HG02610 (cell line): Measurements from ENCODE around the gene WNT3A.

Source experiments
- ATAC-seq: cut with Tn5 transposase; IDR thresholded peaks from one replicate; pipeline ENCODE4 v1.9.1; 2021; ENCODE audit warnings: mild to moderate bottlenecking, moderate library complexity; ENCODE audit not compliant: unreplicated experiment

WNT3A gene

DNA sequence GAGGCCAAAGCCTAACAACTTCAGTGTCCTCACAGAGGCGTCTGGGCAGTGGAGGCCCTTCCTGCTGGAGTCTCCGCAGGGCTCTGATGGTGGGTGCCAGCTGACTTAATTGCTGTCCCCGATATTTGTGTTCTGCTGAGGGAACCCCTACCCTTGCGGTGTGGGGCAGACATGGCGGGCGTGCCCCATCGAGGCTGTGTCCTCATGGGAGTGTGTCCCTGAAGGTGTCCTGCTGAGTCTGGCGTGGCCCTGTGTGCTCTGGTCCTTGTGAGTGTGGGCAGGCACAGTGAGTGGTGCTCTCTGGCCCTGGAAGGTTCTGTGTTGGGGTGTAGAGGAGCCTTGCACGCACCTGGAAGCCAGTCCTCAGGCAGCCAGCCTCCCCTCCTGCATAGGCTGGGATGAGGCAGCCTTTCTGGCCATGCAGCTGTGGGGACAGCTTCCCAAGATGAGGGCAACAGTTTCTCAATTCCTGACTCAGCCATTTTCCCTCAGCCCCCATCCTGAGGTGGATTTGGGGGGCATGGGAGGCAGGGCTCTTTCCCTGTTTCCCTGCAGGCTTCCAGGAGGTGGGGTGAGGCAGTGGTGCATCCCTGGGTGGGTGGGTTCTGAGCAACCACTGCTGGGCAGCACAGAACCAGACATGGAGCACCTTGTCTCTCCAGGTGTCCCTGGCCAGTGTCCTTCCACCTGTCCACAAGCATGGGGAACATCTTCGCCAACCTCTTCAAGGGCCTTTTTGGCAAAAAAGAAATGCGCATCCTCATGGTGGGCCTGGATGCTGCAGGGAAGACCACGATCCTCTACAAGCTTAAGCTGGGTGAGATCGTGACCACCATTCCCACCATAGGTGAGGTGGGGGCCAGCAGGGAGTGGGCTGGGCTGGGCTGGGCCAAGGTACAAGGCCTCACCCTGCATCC, 89.9 kb downstream of the WNT3A start:
- ATAC-seq, result no peak

GRCh38 chr1:228097333-228098081, 90.7 kb downstream of the WNT3A start:
- no peak for ATAC-seq

- no peak for ATAC-seq
Measured at GRCh38 chr1:228098323-228098931, 91.6 kb downstream of the WNT3A start.

GRCh38 chr1:228099331-228099732, 92.5 kb downstream of the WNT3A start:
- ATAC-seq, result no peak

DNA sequence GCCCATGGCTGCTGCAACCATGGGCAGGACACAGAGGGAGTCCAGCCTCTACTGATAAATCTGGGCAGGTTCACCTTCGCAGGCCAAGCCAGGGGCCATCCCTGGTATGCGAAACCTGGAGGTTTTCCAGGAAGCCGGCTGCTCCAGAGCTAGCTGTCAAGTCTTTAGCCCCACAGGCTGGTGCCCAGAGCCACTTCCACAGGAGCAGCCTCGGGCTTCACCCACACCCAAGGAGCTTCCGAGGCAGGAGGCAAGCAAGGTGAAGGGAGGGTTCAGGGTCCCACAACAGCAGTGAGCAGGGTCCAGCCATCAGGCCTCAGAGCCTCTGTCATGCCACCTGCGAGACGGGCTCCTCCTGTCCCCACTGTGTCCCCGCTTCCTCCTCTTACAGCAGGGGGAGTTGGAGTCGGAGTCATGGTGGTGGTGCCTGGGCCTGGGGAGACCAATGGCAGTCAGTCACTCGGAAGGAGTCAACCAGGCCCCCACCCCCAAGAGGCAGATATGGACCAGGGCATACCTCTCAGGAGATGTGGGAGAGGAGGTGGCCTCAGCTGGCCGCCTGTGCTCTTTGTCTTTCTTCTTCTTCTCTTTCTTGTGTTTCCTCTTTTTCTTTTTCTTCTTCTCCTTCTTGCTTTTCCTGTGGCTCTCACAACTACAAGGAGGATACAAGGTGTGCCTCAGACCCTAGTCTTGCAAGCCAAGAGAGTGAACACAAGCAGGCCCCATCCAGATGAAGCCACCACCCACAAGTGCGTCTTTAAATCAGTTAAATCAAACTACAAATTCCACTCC, 94.2 kb downstream of the WNT3A start:
- no peak for ATAC-seq

DNA sequence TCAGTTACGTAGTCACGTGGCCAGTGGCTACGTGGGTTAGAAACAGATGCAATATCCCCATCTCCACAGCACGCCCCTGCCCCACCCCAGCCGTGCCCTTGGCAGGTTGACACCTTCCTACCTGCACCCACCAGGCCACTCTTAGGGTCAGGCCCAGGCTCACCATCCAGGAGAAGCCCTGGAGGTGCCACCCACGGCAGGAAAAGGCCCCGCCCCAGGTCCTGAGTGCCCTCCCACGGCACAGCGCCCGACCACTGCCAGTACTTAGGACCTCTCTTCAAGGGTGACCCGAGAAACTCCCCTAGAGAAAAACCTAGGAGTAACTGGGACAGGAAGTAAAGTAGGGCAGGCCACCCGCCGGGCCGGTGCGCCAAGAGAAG, 94.8 kb downstream of the WNT3A start:
- ATAC-seq, result no peak

DNA sequence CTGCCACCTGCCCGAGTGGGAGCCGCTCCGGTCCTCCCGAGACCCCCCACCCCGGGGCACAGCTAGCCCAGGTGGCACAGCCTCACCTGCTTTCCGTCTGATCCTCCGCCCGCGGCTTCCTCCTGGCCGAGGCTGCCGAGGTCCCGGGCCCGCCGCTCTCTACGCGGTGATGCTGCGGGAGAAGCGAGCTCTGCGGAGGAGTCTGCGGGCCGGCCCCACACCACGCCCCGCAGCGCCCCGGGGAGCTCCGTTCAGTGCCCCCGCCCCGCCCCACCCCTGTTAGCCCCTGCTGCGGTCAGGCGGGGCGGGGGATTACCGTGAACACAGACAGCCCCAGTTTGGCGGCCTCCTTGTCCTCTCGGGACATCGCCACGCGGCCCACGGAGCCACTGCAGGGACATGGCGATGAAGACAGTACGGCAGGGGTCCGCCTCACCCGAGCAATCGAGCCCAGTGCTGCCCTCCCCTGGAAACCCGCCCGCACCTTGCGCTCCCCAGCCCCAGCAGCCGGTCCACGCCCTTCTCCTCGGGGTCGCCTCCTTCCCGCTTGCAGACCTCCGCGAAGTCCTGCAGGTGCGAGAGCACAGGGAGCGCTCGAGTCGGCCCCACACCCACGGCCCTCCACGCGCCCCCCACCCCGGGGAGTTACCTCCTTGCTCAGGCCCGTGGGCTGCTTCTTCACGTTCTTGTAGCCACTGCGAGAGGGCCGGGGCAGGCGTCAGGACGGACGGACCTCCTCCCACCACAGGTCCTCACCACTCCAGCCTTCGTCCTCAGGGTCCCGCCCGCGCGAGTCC, 95.4 kb downstream of the WNT3A start:
- ATAC-seq, result peak; percentile 10

- ATAC-seq, result peak; percentile 68
Measured at GRCh38 chr1:228102791-228103620, 96.2 kb downstream of the WNT3A start, which contains the start of gene C1orf35. C1orf35 (minus strand) TSS chr1:228103325; CDS start chr1:228103227, 98 bp downstream.

GRCh38 chr1:228104526-228105269, 97.9 kb downstream of the WNT3A start:
- ATAC-seq, result no peak

- no peak for ATAC-seq
Measured at GRCh38 chr1:228105270-228105995, 98.6 kb downstream of the WNT3A start.

DNA sequence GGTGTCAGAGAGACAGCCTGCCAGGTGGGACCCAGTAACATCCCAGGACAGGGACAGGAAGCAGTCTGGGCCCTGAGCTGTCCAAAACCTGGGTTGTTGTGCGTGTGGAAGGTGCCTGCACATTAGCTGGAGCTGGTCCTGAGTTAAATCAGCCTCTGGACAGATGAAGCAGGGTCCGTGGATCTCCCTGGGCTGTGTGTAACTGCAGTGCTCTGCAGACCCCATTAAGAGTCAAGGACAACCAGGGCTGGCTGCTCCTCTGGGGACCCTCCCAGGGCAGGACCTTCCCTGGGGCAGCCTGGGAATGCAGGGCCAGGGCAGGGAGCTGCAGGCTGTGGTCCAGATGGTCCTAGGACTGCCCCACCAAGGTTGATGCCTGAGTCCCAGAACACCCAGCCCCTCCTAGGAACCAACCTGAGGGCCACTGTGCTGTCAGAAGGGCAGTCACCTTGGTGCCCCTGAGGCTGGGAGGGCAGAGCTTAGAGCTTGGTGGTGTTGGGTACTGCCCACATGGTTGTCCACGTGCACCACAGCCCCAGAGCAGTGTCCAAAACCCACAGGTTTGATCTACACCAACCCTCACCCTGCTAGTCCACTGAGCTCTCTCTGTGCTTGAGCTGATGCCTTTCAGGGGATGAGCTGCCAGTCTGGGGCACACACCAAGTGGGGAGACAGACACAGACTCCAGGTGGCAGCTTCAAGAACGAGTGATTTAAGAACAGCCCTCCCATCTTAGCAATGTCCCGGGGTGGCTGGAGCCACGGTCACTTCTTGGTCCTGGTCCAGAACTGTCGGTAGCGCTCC, 99.4 kb downstream of the WNT3A start:
- ATAC-seq, result no peak

- ATAC-seq, result no peak
Measured at GRCh38 chr1:228106800-228107054, 99.9 kb downstream of the WNT3A start.

DNA sequence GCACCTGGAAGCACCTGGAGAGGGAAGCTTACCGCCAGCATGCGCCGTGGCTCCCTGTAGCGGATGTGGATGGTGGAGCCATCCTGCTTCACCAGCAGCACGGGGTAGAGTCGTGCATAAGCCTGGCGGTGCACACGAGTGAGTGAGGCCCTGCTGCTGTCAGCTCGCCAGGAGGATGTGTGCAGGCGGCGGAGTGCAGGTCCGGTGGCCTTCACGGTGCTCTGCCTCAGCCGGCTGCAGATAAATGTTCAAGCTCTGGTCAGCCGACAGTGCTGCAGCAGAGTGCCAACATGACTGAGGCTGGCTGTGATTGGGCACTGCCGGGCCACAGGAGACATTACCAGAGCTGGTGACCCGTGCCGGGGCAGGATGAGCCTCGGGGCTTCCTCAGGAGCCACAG, 100.8 kb downstream of the WNT3A start:
- no peak for ATAC-seq

- ATAC-seq, result no peak
Measured at GRCh38 chr1:228108055-228108690, 101.4 kb downstream of the WNT3A start.

GRCh38 chr1:228108742-228109072, 101.9 kb downstream of the WNT3A start:
- ATAC-seq, result no peak

GRCh38 chr1:228109073-228109961, 102.5 kb downstream of the WNT3A start, which contains the start of gene MRPL55:
MRPL55 (minus strand) TSS chr1:228109299; CDS start chr1:228108260, 1,039 bp downstream.
- ATAC-seq, result peak; percentile 86
